HepG2 (cell line): Measurements from ENCODE around the gene CSMD2. TPM values are rescaled to one million over a fixed set of nuclear protein-coding genes. Genes with fewer than 3 reads are reported as not detected.

Experiments used
- ATAC-seq: fragments of 200-7000 bp; cut with Tn5 transposase; 3 replicates; pipeline ENCODE4 v1.9.1; 2020; ENCODE audit warnings: mild to moderate bottlenecking, moderate library complexity
- BruUV-seq: library from RNA; stranded (reverse); fragments of 400-500 nt; replicated peaks from 2 replicates; lab custom pipeline; 2021; lab: Mats Ljungman, UMichigan
- CTCF ChIA-PET: fragments of 300-600 bp; formaldehyde crosslinking; extraction: SDS; loops from one replicate; lab custom pipeline; 2021; ENCODE audit warnings: low total read pairs, inconsistent platforms, low intra/inter-chr PET ratio; lab: Yijun Ruan, JAX
- POLR2A ChIA-PET: fragments of 350-600 bp; sonication (Branson Sonifier 250); formaldehyde crosslinking; loops from one replicate; lab custom pipeline; 2020; ENCODE audit warnings: antibody characterized with exemption, inconsistent platforms; lab: Yijun Ruan, JAX
- DNase-seq: peaks from one replicate; pipeline ENCODE4 v3.0.0-alpha.2; 2015; ENCODE audit warnings: low spot score
- FAIRE-seq: peaks from 3 replicates; lab custom pipeline; 2011; peaks lifted over from hg19 to GRCh38; lab: Jason Lieb, UNC
- H2AFZ ChIP-seq: one replicate; pipeline ENCODE4 v1.6.1; 2011; ENCODE audit warnings: low read length, inconsistent platforms
- H3K27ac ChIP-seq: fragments of 300-600 bp; 3 replicates; pipeline ENCODE4 v1.8.0; 2011; ENCODE audit warnings: mixed run types, mild to moderate bottlenecking, mixed read lengths, low read length, inconsistent platforms; ENCODE audit not compliant: insufficient read depth; ENCODE audit errors: extremely low read length
- H3K27me3 ChIP-seq, 2 experiments: fragments of 200-600 bp in 1 of 2; 2 replicates in 1 of 2; 3 replicates in 1 of 2; pipeline versions ENCODE4 v1.6.0 to v1.8.0; 2011; ENCODE audit warnings: low read length in 2 of 2, mild to moderate bottlenecking in 2 of 2, moderate library complexity in 2 of 2, inconsistent platforms in 1 of 2; ENCODE audit not compliant: insufficient read depth in 2 of 2, control insufficient read depth in 1 of 2
- H3K36me3 ChIP-seq, 2 experiments: fragments of 200-600 bp in 1 of 2; replicated peaks in 1 of 2; 2 replicates in 1 of 2; 3 replicates in 1 of 2; pipeline versions ENCODE4 v1.5.1 to v1.8.0; 2011; ENCODE audit warnings: low read length in 2 of 2, inconsistent platforms in 1 of 2; ENCODE audit not compliant: insufficient read depth in 2 of 2, control insufficient read depth in 1 of 2
- H3K4me1 ChIP-seq: 2 replicates; pipeline ENCODE4 v1.5.1; 2012; ENCODE audit warnings: low read length, inconsistent platforms; ENCODE audit not compliant: insufficient read depth
- H3K4me2 ChIP-seq: 2 replicates; pipeline ENCODE4 v1.6.0; 2011; ENCODE audit warnings: low read depth, low read length, inconsistent platforms
- H3K4me3 ChIP-seq, 3 experiments: fragments of 200-600 bp in 1 of 3; sonication (generic), shearing (Covaris generic) in 1 of 3; replicated peaks in 1 of 3; 2 replicates each; pipeline ENCODE4 v1.5.1; 2011 to 2016; ENCODE audit warnings: low read length in 3 of 3, inconsistent platforms in 2 of 3, low read depth in 2 of 3, mild to moderate bottlenecking in 2 of 3, control low read depth in 1 of 3, mixed read lengths in 1 of 3; ENCODE audit not compliant: insufficient read depth in 1 of 3
- H3K79me2 ChIP-seq: one replicate; pipeline ENCODE4 v1.6.1; 2011; ENCODE audit warnings: low read length, inconsistent platforms; ENCODE audit not compliant: insufficient read depth
- H3K9ac ChIP-seq: 2 replicates; pipeline ENCODE4 v1.6.0; 2011; ENCODE audit warnings: mild to moderate bottlenecking, low read depth, low read length, inconsistent platforms; ENCODE audit not compliant: insufficient read depth
- H3K9me3 ChIP-seq: 2 replicates; pipeline ENCODE4 v1.5.1; 2012; ENCODE audit warnings: mild to moderate bottlenecking, low read length
- H4K20me1 ChIP-seq: 2 replicates; pipeline ENCODE4 v1.6.0; 2011; ENCODE audit warnings: inconsistent platforms, mild to moderate bottlenecking, low read length, moderate library complexity; ENCODE audit not compliant: insufficient read depth
- ARNTL ChIP-seq: sonication (generic); formaldehyde crosslinking; IDR thresholded peaks from 2 replicates; pipeline ENCODE4 v1.4.0; 2020; ENCODE audit warnings: mild to moderate bottlenecking, missing genetic modification reagents
- MXI1 ChIP-seq: IDR thresholded peaks from 3 replicates; pipeline ENCODE4 v1.6.1; 2012; ENCODE audit warnings: low read depth, low read length, inconsistent platforms, borderline replicate concordance
- MZF1 ChIP-seq: sonication (generic); formaldehyde crosslinking; IDR thresholded peaks from 2 replicates; pipeline ENCODE4 v1.8.1; 2023; ENCODE audit warnings: mild to moderate bottlenecking, missing genetic modification reagents, borderline replicate concordance
- NFE2L2 ChIP-seq: fragments of 150-350 bp; IDR thresholded peaks from 2 replicates; pipeline ENCODE4 v1.6.1; 2014; ENCODE audit warnings: low read length
- NR2C2 ChIP-seq: sonication (generic); formaldehyde crosslinking; IDR thresholded peaks from 2 replicates; pipeline ENCODE4 v1.4.0; 2020; ENCODE audit warnings: missing genetic modification reagents, mild to moderate bottlenecking, moderate library complexity, borderline replicate concordance
- SUZ12 ChIP-seq: fragments of 150-350 bp; IDR thresholded peaks from 2 replicates; pipeline ENCODE4 v1.6.1; 2014; ENCODE audit warnings: low read depth, low read length
- ZNF335 ChIP-seq: sonication (generic); formaldehyde crosslinking; IDR thresholded peaks from 2 replicates; pipeline ENCODE4 v1.4.0; 2020; ENCODE audit warnings: missing genetic modification reagents
- WGBS: methylation state at CpG from one replicate; pipeline ENCODE4 v1.1.6; 2017; ENCODE audit warnings: low lambda C conversion rate; 5-methylcytosine and 5-hydroxymethylcytosine counted together
- in situ Hi-C: cut with HindIII; loops from 2 replicates; pipeline ENCODE4 v1.10.0; 2017; ENCODE audit warnings: low pct_unique_long_range_greater_than_20kb; ENCODE audit not compliant: extremely low pct_ligation_motif_present
- intact Hi-C: fragments of 100-400 bp; cut with micrococcal nuclease; formaldehyde crosslinking; loops from one replicate; pipeline ENCODE4 v1.10.0; 2022; ENCODE audit not compliant: unreplicated experiment
- polyA plus RNA-seq, 8 experiments: library from polyadenylated mRNA; depleted of rRNA in 3 of 8; stranded (reverse) in 7 of 8; unstranded in 1 of 8; fragments of >200 nt; fragmentation: Illumina TruSeq in 4 of 8; extraction: Trizol in 4 of 8; gene quantifications; 2 replicates each; pipeline versions ENCODE4 v1.2.1 to v1.2.3, GENCODE V29; 2011 to 2016; ENCODE audit warnings: low read depth in 4 of 8, missing spikeins in 1 of 8, mixed read lengths in 1 of 8; ENCODE audit not compliant: insufficient read depth in 1 of 8
- total RNA-seq, 5 experiments: library from RNA; depleted of rRNA; stranded (reverse); fragments of >200 nt; fragmentation: Illumina TruSeq; extraction: Trizol; gene quantifications; 2 replicates each; pipeline ENCODE4 v1.2.3, GENCODE V29; 2016; ENCODE audit warnings: low read depth in 1 of 5
- TF ChIP-seq, protein P1 (sequence below): fragments of 450-650 bp; IDR thresholded peaks from 2 replicates; pipeline ENCODE4 v1.6.1; 2017; ENCODE audit warnings: mild to moderate bottlenecking
- TF ChIP-seq, protein P2 (sequence below): sonication (generic); formaldehyde crosslinking; IDR thresholded peaks from 2 replicates; pipeline ENCODE4 v1.5.0; 2020; ENCODE audit warnings: mild to moderate bottlenecking, missing genetic modification reagents
- TF ChIP-seq, protein P3 (sequence below): sonication (generic); formaldehyde crosslinking; IDR thresholded peaks from 2 replicates; pipeline ENCODE4 v1.5.1; 2020; ENCODE audit warnings: mild to moderate bottlenecking, missing genetic modification reagents, moderate library complexity
- TF ChIP-seq, protein P4 (sequence below): sonication (generic); formaldehyde crosslinking; IDR thresholded peaks from 2 replicates; pipeline ENCODE4 v1.8.1; 2023; ENCODE audit warnings: mild to moderate bottlenecking, missing genetic modification reagents

The CSMD2 gene
- total and polyA plus RNA-seq, 2 of the 13 experiments (the other 11 are each of a cell fraction or from before 2014, with no cell fraction given), result not detected

DNA sequence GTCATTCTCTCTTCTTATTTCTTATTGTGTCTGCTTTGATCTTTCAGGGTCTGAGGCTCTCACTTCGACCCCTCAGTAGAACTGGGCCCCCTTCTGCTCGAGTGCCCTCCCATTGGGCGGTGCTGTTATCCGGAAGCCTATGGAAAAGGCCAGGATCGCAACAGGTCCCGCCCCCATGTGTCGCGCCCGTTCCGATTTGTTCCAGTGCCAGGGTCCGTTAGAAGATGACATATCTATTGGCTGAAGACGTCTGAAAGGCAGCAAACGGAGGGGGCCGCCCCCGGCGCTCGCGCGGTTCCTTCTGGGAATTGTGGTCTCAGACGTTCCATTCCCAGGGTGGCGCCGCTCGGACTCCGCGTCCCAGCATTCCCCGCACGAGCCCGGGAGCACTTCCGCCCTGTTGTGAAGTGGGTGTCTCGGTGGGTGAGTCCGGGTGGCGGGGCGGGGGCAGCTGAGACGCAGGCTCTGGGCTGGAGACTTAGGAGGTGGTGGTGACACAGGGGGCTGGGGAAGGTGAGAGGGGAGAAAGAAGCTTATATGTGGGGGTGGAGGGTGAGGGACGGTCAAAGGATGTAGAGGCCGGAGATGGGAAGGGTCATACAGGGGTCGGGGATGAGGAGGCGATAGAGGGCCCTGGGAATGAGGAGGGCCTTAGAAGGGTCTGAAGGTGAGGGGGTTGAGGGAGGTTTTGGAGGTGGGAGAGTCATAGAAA, 692.6 kb downstream of the CSMD2 start, which contains the start of gene ZSCAN20:
ZSCAN20 (plus strand) TSS at position 377 of the 712 bp plus-strand sequence. CDS start 6,644 bp downstream, outside the sequence.
- peak within 1 kb of the TSS; percentile 91 for H2AFZ ChIP-seq
- H3K36me3 ChIP-seq, result no peaks in the 10 kb centered on the region
- H3K4me3 ChIP-seq, result peak within 1 kb of the TSS; percentile 66 to 91 (median 78)
- FAIRE-seq, result peak; percentile 88
- peak; percentile 97 for ATAC-seq
- H3K27ac ChIP-seq, result no peak within 1 kb of the TSS
- BruUV-seq, result no TSS peak
- peaks cover 4% of the 10 kb centered on the region for H3K79me2 ChIP-seq
- DNase-seq, result peak; percentile 96
- H3K9me3 ChIP-seq, result no peaks in the 10 kb centered on the region
- H3K4me1 ChIP-seq, result peaks cover 29% of the 10 kb centered on the region
- ChIA-PET POLR2A (interaction anchor here (2.2 kb wide), 1 partner anchor 345 kb away, joined by 9 read pairs; no protein-coding TSS in a partner anchor), CTCF (no interaction called here)
- H3K27me3 ChIP-seq, result peaks cover 0 to 3% of the 10 kb centered on the region in 2 experiments; a peak in 1 of 5 replicates
- in situ Hi-C loops (no loop called here), intact Hi-C loops (loop anchor here (5.0 kb wide), 1 partner anchor 345 kb away; no protein-coding TSS in a partner anchor)
- peak within 1 kb of the TSS; percentile 85 for H3K4me2 ChIP-seq
- H4K20me1 ChIP-seq, result no peaks in the 10 kb centered on the region
- H3K9ac ChIP-seq, result peak within 1 kb of the TSS; percentile 76
- WGBS, result under 1% methylated on average over 23 of the region's 38 CpGs
- TF ChIP-seq MXI1 (peak; percentile 43; the same call in 1 of the 3 replicates), ZNF335 (CRISPR knock-in tag) (peak; percentile 65; the same call in 1 of the 2 replicates), SUZ12 (peak; percentile 66), MZF1 (no peak), NR2C2 (CRISPR knock-in tag) (peak; percentile 94), ARNTL (peak; percentile 49; the same call in 1 of the 2 replicates), NFE2L2 (no peak)
- TF ChIP-seq, protein P1, sequence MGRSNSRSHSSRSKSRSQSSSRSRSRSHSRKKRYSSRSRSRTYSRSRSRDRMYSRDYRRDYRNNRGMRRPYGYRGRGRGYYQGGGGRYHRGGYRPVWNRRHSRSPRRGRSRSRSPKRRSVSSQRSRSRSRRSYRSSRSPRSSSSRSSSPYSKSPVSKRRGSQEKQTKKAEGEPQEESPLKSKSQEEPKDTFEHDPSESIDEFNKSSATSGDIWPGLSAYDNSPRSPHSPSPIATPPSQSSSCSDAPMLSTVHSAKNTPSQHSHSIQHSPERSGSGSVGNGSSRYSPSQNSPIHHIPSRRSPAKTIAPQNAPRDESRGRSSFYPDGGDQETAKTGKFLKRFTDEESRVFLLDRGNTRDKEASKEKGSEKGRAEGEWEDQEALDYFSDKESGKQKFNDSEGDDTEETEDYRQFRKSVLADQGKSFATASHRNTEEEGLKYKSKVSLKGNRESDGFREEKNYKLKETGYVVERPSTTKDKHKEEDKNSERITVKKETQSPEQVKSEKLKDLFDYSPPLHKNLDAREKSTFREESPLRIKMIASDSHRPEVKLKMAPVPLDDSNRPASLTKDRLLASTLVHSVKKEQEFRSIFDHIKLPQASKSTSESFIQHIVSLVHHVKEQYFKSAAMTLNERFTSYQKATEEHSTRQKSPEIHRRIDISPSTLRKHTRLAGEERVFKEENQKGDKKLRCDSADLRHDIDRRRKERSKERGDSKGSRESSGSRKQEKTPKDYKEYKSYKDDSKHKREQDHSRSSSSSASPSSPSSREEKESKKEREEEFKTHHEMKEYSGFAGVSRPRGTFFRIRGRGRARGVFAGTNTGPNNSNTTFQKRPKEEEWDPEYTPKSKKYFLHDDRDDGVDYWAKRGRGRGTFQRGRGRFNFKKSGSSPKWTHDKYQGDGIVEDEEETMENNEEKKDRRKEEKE, result no peak
- TF ChIP-seq, protein P2, sequence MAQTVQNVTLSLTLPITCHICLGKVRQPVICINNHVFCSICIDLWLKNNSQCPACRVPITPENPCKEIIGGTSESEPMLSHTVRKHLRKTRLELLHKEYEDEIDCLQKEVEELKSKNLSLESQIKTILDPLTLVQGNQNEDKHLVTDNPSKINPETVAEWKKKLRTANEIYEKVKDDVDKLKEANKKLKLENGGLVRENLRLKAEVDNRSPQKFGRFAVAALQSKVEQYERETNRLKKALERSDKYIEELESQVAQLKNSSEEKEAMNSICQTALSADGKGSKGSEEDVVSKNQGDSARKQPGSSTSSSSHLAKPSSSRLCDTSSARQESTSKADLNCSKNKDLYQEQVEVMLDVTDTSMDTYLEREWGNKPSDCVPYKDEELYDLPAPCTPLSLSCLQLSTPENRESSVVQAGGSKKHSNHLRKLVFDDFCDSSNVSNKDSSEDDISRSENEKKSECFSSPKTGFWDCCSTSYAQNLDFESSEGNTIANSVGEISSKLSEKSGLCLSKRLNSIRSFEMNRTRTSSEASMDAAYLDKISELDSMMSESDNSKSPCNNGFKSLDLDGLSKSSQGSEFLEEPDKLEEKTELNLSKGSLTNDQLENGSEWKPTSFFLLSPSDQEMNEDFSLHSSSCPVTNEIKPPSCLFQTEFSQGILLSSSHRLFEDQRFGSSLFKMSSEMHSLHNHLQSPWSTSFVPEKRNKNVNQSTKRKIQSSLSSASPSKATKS (CRISPR knock-in tag), result no peak
- TF ChIP-seq, protein P3, sequence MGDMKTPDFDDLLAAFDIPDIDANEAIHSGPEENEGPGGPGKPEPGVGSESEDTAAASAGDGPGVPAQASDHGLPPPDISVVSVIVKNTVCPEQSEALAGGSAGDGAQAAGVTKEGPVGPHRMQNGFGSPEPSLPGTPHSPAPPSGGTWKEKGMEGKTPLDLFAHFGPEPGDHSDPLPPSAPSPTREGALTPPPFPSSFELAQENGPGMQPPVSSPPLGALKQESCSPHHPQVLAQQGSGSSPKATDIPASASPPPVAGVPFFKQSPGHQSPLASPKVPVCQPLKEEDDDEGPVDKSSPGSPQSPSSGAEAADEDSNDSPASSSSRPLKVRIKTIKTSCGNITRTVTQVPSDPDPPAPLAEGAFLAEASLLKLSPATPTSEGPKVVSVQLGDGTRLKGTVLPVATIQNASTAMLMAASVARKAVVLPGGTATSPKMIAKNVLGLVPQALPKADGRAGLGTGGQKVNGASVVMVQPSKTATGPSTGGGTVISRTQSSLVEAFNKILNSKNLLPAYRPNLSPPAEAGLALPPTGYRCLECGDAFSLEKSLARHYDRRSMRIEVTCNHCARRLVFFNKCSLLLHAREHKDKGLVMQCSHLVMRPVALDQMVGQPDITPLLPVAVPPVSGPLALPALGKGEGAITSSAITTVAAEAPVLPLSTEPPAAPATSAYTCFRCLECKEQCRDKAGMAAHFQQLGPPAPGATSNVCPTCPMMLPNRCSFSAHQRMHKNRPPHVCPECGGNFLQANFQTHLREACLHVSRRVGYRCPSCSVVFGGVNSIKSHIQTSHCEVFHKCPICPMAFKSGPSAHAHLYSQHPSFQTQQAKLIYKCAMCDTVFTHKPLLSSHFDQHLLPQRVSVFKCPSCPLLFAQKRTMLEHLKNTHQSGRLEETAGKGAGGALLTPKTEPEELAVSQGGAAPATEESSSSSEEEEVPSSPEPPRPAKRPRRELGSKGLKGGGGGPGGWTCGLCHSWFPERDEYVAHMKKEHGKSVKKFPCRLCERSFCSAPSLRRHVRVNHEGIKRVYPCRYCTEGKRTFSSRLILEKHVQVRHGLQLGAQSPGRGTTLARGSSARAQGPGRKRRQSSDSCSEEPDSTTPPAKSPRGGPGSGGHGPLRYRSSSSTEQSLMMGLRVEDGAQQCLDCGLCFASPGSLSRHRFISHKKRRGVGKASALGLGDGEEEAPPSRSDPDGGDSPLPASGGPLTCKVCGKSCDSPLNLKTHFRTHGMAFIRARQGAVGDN (CRISPR knock-in tag), result peak; percentile 84
- TF ChIP-seq, protein P4, sequence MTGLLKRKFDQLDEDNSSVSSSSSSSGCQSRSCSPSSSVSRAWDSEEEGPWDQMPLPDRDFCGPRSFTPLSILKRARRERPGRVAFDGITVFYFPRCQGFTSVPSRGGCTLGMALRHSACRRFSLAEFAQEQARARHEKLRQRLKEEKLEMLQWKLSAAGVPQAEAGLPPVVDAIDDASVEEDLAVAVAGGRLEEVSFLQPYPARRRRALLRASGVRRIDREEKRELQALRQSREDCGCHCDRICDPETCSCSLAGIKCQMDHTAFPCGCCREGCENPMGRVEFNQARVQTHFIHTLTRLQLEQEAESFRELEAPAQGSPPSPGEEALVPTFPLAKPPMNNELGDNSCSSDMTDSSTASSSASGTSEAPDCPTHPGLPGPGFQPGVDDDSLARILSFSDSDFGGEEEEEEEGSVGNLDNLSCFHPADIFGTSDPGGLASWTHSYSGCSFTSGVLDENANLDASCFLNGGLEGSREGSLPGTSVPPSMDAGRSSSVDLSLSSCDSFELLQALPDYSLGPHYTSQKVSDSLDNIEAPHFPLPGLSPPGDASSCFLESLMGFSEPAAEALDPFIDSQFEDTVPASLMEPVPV, result no peak
